GM23338 (cell line): ENCODE data around the gene SLC4A5. TPM values are rescaled to one million over a fixed set of nuclear protein-coding genes. Genes with fewer than 3 reads are reported as not detected.

ENCODE experiments used
- ATAC-seq: fragments of 200-7000 bp; cut with Tn5 transposase; 3 replicates; pipeline ENCODE4 v1.9.1; 2020
- DNase-seq: peaks from one replicate; pipeline ENCODE4 v3.0.0-alpha.2; 2015; ENCODE audit warnings: low spot score
- H2AFZ ChIP-seq: fragments of 200-600 bp; sonication (generic); 2 replicates; pipeline ENCODE4 v1.8.0; 2016; ENCODE audit warnings: antibody characterized with exemption, mild to moderate bottlenecking, moderate library complexity
- H3F3A ChIP-seq: fragments of 200-600 bp; sonication (generic); replicated peaks from 2 replicates; pipeline ENCODE4 v1.8.0; 2017; ENCODE audit warnings: antibody characterized with exemption, mixed run types, low read depth
- H3K27ac ChIP-seq: fragments of 200-600 bp; sonication (generic); 2 replicates; pipeline ENCODE4 v1.6.1; 2016; ENCODE audit warnings: low read depth
- H3K27me3 ChIP-seq: fragments of 200-600 bp; sonication (generic); 2 replicates; pipeline ENCODE4 v1.8.0; 2016; ENCODE audit warnings: mild to moderate bottlenecking, mixed run types, moderate library complexity; ENCODE audit not compliant: insufficient read depth
- H3K36me3 ChIP-seq: fragments of 200-600 bp; sonication (generic); 2 replicates; pipeline ENCODE4 v1.8.0; 2016; ENCODE audit warnings: mild to moderate bottlenecking; ENCODE audit not compliant: insufficient read depth
- H3K4me1 ChIP-seq: fragments of 200-600 bp; sonication (generic); 2 replicates; pipeline ENCODE4 v1.8.0; 2016; ENCODE audit warnings: mild to moderate bottlenecking, moderate library complexity; ENCODE audit not compliant: insufficient read depth
- H3K4me2 ChIP-seq: fragments of 200-600 bp; sonication (generic); 2 replicates; pipeline ENCODE4 v1.7.1; 2017; ENCODE audit warnings: mixed run types
- H3K4me3 ChIP-seq: fragments of 200-600 bp; sonication (generic); 2 replicates; pipeline ENCODE4 v1.6.1; 2016; ENCODE audit warnings: mixed run types
- H3K79me2 ChIP-seq: fragments of 200-600 bp; sonication (generic); replicated peaks from 2 replicates; pipeline ENCODE4 v1.8.0; 2017; ENCODE audit warnings: mild to moderate bottlenecking; ENCODE audit not compliant: insufficient read depth
- H3K9me2 ChIP-seq: fragments of 200-600 bp; sonication (generic); 2 replicates; pipeline ENCODE4 v1.8.0; 2017; ENCODE audit not compliant: insufficient read depth
- H4K20me1 ChIP-seq: fragments of 200-600 bp; sonication (generic); replicated peaks from 2 replicates; pipeline ENCODE4 v1.8.0; 2017; ENCODE audit warnings: mild to moderate bottlenecking; ENCODE audit not compliant: insufficient read depth
- H3K27ac Mint-ChIP-seq: 2 replicates; pipeline ENCODE4 v1.8.0; 2020; ENCODE audit warnings: inconsistent platforms, mild to moderate bottlenecking, moderate library complexity, mixed read lengths
- H3K27me3 Mint-ChIP-seq: 3 replicates; pipeline ENCODE4 v1.8.0; 2022; ENCODE audit warnings: low read depth, mild to moderate bottlenecking, moderate library complexity, mixed read lengths, inconsistent platforms; ENCODE audit not compliant: insufficient read depth, poor library complexity
- H3K36me3 Mint-ChIP-seq: 3 replicates; pipeline ENCODE4 v1.8.0; 2021; ENCODE audit warnings: low read depth, mild to moderate bottlenecking, inconsistent platforms, moderate library complexity, mixed read lengths
- H3K4me1 Mint-ChIP-seq: 3 replicates; pipeline ENCODE4 v1.8.0; 2020; ENCODE audit warnings: mild to moderate bottlenecking, inconsistent platforms, mixed read lengths
- H3K4me3 Mint-ChIP-seq: 3 replicates; pipeline ENCODE4 v1.8.0; 2021; ENCODE audit warnings: moderate library complexity, mild to moderate bottlenecking, inconsistent platforms, mixed read lengths
- H3K9me3 Mint-ChIP-seq: 3 replicates; pipeline ENCODE4 v1.8.0; 2020; ENCODE audit warnings: moderate library complexity, mild to moderate bottlenecking, inconsistent platforms, mixed read lengths
- CREB1 ChIP-seq: fragments of 250-450 bp; sonication (Bioruptor Pico); IDR thresholded peaks from 2 replicates; pipeline ENCODE4 v1.5.0; 2020; ENCODE audit warnings: low read depth, mild to moderate bottlenecking, moderate library complexity
- EZH2 ChIP-seq: fragments of 200-600 bp; sonication (generic); IDR thresholded peaks from one replicate; pipeline ENCODE4 v1.8.0; 2017; ENCODE audit warnings: antibody characterized with exemption, mild to moderate bottlenecking, low read depth; ENCODE audit not compliant: unreplicated experiment
- EZH2phosphoT487 ChIP-seq: fragments of 200-600 bp; sonication (generic); IDR thresholded peaks from one replicate; pipeline ENCODE4 v1.8.1; 2018; ENCODE audit warnings: antibody characterized with exemption; ENCODE audit not compliant: unreplicated experiment
- JUNB ChIP-seq: IDR thresholded peaks from one replicate; pipeline ENCODE4 v1.6.1; 2016; ENCODE audit warnings: antibody characterized with exemption; ENCODE audit not compliant: unreplicated experiment
- NANOG ChIP-seq: IDR thresholded peaks from 2 replicates; pipeline ENCODE4 v1.6.1; 2016; ENCODE audit warnings: antibody characterized with exemption, borderline replicate concordance
- POLR2AphosphoS5 ChIP-seq: IDR thresholded peaks from 2 replicates; pipeline ENCODE4 v1.6.1; 2016; ENCODE audit warnings: antibody characterized with exemption, low read depth
- STAT1 ChIP-seq: IDR thresholded peaks from one replicate; pipeline ENCODE4 v1.6.1; 2016; ENCODE audit warnings: antibody characterized with exemption; ENCODE audit not compliant: unreplicated experiment
- ZNF114 ChIP-seq: fragments of 250-450 bp; sonication (Bioruptor Pico); IDR thresholded peaks from 2 replicates; pipeline ENCODE4 v1.5.0; 2020; ENCODE audit warnings: mild to moderate bottlenecking, moderate library complexity
- ZNF331 ChIP-seq: fragments of 250-450 bp; sonication (Bioruptor Pico); IDR thresholded peaks from 2 replicates; pipeline ENCODE4 v1.5.0; 2020; ENCODE audit warnings: low read depth, mild to moderate bottlenecking, moderate library complexity
- polyA plus RNA-seq: library from polyadenylated mRNA; unstranded; fragments of >200 nt; fragmentation: Nextera tagmentation; extraction: Ambion mirVana; gene quantifications from 2 replicates; pipeline ENCODE4 v1.2.1, GENCODE V29; 2016
- total RNA-seq: library from RNA; depleted of rRNA; stranded (reverse); fragments of >200 nt; shearing (Covaris generic); gene quantifications from 2 replicates; pipeline ENCODE4 v1.2.3, GENCODE V29; 2014
- TF ChIP-seq, protein P1 (sequence below), 2 experiments: fragments of 200-600 bp in 1 of 2; sonication (generic) in 1 of 2; conservative IDR thresholded peaks; 2 replicates each; pipeline versions ENCODE4 v1.5.1 to v1.6.1; 2016 to 2017; ENCODE audit warnings: antibody characterized with exemption in 2 of 2, low read depth in 2 of 2, mild to moderate bottlenecking in 2 of 2, moderate library complexity in 1 of 2
- TF ChIP-seq, protein P2 (sequence below): IDR thresholded peaks from one replicate; pipeline ENCODE4 v1.6.1; 2018; ENCODE audit warnings: antibody characterized with exemption; ENCODE audit not compliant: unreplicated experiment
- TF ChIP-seq, protein P3 (sequence below): IDR thresholded peaks from 2 replicates; pipeline ENCODE4 v1.6.1; 2016; ENCODE audit warnings: antibody characterized with exemption
- TF ChIP-seq, protein P4 (sequence below): fragments of 250-450 bp; sonication (Bioruptor Pico); IDR thresholded peaks from 2 replicates; pipeline ENCODE4 v1.5.0; 2020; ENCODE audit warnings: mild to moderate bottlenecking, moderate library complexity

SLC4A5 gene
- total and polyA plus RNA-seq, 2 experiments from 2014 or later: 0.24 to 0.70 TPM

DNA sequence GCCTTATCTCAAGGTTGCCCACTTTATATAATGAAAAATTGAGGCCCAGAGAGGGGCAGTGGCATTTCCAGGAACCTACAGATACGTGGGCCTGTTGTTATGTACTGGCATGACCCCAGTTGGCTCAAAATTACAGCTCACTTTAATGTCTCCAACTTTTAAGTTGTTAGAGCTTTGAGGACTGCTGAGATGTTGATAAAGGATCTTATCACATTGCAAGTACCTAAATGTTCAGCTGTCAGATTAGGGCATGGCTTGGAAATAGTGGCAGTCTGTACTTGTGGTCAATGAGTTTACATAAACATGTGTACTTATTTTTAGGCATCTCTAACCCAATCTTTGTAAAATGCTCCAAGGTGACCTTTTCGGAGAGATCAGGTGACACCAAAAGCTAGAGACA, 14.6 kb downstream of the SLC4A5 start:
- H3K4me2 ChIP-seq: no peak overlapping the region
- no peak overlapping the region for H3K4me3 ChIP-seq
- ATAC-seq (no peak), DNase-seq (no peak)
- H3K9me2 ChIP-seq: no peaks in the 10 kb centered on the region
- Mint-ChIP-seq H3K27ac (no peak overlapping the region), H3K4me3 (no peak overlapping the region), H3K27me3 (no peaks in the 10 kb centered on the region), H3K36me3 (no peaks in the 10 kb centered on the region), H3K9me3 (no peaks in the 10 kb centered on the region), H3K4me1 (peaks cover 5% of the 10 kb centered on the region; the same call in 1 of the 3 replicates)
- H3F3A ChIP-seq: no peaks in the 10 kb centered on the region
- no peaks in the 10 kb centered on the region for H4K20me1 ChIP-seq
- H3K36me3 ChIP-seq: no peaks in the 10 kb centered on the region
- H3K27me3 ChIP-seq: no peaks in the 10 kb centered on the region
- no peaks in the 10 kb centered on the region for H3K4me1 ChIP-seq
- H3K27ac ChIP-seq: no peak overlapping the region
- H2AFZ ChIP-seq: no peak overlapping the region
- no peaks in the 10 kb centered on the region for H3K79me2 ChIP-seq
- TF ChIP-seq EZH2phosphoT487 (no peak), POLR2AphosphoS5 (no peak), NANOG (no peak), CREB1 (no peak), EZH2 (no peak), STAT1 (no peak), ZNF331 (CRISPR knock-in tag) (no peak), JUNB (no peak), ZNF114 (no peak)
- TF ChIP-seq, protein P1, sequence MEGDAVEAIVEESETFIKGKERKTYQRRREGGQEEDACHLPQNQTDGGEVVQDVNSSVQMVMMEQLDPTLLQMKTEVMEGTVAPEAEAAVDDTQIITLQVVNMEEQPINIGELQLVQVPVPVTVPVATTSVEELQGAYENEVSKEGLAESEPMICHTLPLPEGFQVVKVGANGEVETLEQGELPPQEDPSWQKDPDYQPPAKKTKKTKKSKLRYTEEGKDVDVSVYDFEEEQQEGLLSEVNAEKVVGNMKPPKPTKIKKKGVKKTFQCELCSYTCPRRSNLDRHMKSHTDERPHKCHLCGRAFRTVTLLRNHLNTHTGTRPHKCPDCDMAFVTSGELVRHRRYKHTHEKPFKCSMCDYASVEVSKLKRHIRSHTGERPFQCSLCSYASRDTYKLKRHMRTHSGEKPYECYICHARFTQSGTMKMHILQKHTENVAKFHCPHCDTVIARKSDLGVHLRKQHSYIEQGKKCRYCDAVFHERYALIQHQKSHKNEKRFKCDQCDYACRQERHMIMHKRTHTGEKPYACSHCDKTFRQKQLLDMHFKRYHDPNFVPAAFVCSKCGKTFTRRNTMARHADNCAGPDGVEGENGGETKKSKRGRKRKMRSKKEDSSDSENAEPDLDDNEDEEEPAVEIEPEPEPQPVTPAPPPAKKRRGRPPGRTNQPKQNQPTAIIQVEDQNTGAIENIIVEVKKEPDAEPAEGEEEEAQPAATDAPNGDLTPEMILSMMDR (conservative IDR thresholded peaks at IDR 0.05; ENCODE audit: low read depth in 2 of 2): no peak
- TF ChIP-seq, protein P2, sequence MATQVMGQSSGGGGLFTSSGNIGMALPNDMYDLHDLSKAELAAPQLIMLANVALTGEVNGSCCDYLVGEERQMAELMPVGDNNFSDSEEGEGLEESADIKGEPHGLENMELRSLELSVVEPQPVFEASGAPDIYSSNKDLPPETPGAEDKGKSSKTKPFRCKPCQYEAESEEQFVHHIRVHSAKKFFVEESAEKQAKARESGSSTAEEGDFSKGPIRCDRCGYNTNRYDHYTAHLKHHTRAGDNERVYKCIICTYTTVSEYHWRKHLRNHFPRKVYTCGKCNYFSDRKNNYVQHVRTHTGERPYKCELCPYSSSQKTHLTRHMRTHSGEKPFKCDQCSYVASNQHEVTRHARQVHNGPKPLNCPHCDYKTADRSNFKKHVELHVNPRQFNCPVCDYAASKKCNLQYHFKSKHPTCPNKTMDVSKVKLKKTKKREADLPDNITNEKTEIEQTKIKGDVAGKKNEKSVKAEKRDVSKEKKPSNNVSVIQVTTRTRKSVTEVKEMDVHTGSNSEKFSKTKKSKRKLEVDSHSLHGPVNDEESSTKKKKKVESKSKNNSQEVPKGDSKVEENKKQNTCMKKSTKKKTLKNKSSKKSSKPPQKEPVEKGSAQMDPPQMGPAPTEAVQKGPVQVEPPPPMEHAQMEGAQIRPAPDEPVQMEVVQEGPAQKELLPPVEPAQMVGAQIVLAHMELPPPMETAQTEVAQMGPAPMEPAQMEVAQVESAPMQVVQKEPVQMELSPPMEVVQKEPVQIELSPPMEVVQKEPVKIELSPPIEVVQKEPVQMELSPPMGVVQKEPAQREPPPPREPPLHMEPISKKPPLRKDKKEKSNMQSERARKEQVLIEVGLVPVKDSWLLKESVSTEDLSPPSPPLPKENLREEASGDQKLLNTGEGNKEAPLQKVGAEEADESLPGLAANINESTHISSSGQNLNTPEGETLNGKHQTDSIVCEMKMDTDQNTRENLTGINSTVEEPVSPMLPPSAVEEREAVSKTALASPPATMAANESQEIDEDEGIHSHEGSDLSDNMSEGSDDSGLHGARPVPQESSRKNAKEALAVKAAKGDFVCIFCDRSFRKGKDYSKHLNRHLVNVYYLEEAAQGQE: no peak
- TF ChIP-seq, protein P3, sequence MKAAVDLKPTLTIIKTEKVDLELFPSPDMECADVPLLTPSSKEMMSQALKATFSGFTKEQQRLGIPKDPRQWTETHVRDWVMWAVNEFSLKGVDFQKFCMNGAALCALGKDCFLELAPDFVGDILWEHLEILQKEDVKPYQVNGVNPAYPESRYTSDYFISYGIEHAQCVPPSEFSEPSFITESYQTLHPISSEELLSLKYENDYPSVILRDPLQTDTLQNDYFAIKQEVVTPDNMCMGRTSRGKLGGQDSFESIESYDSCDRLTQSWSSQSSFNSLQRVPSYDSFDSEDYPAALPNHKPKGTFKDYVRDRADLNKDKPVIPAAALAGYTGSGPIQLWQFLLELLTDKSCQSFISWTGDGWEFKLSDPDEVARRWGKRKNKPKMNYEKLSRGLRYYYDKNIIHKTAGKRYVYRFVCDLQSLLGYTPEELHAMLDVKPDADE: no peak
- TF ChIP-seq, protein P4, sequence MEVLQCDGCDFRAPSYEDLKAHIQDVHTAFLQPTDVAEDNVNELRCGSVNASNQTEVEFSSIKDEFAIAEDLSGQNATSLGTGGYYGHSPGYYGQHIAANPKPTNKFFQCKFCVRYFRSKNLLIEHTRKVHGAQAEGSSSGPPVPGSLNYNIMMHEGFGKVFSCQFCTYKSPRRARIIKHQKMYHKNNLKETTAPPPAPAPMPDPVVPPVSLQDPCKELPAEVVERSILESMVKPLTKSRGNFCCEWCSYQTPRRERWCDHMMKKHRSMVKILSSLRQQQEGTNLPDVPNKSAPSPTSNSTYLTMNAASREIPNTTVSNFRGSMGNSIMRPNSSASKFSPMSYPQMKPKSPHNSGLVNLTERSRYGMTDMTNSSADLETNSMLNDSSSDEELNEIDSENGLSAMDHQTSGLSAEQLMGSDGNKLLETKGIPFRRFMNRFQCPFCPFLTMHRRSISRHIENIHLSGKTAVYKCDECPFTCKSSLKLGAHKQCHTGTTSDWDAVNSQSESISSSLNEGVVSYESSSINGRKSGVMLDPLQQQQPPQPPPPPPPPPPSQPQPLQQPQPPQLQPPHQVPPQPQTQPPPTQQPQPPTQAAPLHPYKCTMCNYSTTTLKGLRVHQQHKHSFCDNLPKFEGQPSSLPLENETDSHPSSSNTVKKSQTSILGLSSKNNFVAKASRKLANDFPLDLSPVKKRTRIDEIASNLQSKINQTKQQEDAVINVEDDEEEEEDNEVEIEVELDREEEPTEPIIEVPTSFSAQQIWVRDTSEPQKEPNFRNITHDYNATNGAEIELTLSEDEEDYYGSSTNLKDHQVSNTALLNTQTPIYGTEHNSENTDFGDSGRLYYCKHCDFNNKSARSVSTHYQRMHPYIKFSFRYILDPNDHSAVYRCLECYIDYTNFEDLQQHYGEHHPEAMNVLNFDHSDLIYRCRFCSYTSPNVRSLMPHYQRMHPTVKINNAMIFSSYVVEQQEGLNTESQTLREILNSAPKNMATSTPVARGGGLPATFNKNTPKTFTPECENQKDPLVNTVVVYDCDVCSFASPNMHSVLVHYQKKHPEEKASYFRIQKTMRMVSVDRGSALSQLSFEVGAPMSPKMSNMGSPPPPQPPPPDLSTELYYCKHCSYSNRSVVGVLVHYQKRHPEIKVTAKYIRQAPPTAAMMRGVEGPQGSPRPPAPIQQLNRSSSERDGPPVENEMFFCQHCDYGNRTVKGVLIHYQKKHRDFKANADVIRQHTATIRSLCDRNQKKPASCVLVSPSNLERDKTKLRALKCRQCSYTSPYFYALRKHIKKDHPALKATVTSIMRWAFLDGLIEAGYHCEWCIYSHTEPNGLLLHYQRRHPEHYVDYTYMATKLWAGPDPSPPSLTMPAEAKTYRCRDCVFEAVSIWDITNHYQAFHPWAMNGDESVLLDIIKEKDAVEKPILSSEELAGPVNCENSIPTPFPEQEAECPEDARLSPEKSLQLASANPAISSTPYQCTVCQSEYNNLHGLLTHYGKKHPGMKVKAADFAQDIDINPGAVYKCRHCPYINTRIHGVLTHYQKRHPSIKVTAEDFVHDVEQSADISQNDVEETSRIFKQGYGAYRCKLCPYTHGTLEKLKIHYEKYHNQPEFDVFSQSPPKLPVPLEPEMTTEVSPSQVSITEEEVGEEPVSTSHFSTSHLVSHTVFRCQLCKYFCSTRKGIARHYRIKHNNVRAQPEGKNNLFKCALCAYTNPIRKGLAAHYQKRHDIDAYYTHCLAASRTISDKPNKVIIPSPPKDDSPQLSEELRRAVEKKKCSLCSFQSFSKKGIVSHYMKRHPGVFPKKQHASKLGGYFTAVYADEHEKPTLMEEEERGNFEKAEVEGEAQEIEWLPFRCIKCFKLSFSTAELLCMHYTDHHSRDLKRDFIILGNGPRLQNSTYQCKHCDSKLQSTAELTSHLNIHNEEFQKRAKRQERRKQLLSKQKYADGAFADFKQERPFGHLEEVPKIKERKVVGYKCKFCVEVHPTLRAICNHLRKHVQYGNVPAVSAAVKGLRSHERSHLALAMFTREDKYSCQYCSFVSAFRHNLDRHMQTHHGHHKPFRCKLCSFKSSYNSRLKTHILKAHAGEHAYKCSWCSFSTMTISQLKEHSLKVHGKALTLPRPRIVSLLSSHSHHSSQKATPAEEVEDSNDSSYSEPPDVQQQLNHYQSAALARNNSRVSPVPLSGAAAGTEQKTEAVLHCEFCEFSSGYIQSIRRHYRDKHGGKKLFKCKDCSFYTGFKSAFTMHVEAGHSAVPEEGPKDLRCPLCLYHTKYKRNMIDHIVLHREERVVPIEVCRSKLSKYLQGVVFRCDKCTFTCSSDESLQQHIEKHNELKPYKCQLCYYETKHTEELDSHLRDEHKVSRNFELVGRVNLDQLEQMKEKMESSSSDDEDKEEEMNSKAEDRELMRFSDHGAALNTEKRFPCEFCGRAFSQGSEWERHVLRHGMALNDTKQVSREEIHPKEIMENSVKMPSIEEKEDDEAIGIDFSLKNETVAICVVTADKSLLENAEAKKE (CRISPR knock-in tag): no peak
